ENCODE data around the gene SIAH3. TPM values are rescaled to one million over a fixed set of nuclear protein-coding genes. Genes with fewer than 3 reads are reported as not detected.

The SIAH3 gene
- total RNA-seq, 1 experiment from 2014 or later = not detected

GRCh38 chr13:45732916-45733315 lies 118.6 kb downstream of the SIAH3 start:
- Histone ChIP-seq H4K20me1 (ENCODE audit: low read length) (no peaks in the 10 kb centered on the region), H3K4me3 (ENCODE audit: low read length) (no peak overlapping the region), H3K27ac (ENCODE audit: low read length) (no peak overlapping the region), H2AFZ (ENCODE audit: low read length) (no peak overlapping the region), H3F3A (ENCODE audit: low read length, unreplicated experiment) (no peaks in the 10 kb centered on the region), H3K9ac (ENCODE audit: low read length) (no peak overlapping the region), H3K27me3 (ENCODE audit: low read length) (0 out of 2 replicates have a peak, but pooled peaks cover 9% of the 10 kb centered on the region), H3K9me3 (ENCODE audit: low read length) (no peaks in the 10 kb centered on the region), H3K4me2 (ENCODE audit: low read length) (no peak overlapping the region), H3K4me1 (ENCODE audit: insufficient read depth, low read length) (no peaks in the 10 kb centered on the region), H3K36me3 (ENCODE audit: low read depth, low read length) (no peaks in the 10 kb centered on the region), H3K9me2 (replicated peaks; ENCODE audit: low read length) (no peaks in the 10 kb centered on the region), H3K79me2 (ENCODE audit: low read length) (no peaks in the 10 kb centered on the region)
- BruUV-seq (replicated peaks) = no TSS peak
- no peak for TF ChIP-seq EZH2phosphoT487 (IDR thresholded peaks at IDR 0.05; ENCODE audit: borderline replicate concordance, low read length)
- no peak for TF ChIP-seq CTCF (conservative IDR thresholded peaks at IDR 0.05; ENCODE audit: low read depth, low read length)
- TF ChIP-seq EZH2 (IDR thresholded peaks at IDR 0.05; ENCODE audit: low read length, unreplicated experiment) = no peak
- intact Hi-C loops (cut with micrococcal nuclease) = no loop called here
- ChIA-PET POLR2A (ENCODE audit: unreplicated experiment) (no interaction called here), CTCF (no interaction called here)
- DNase-seq = no peak
- no peak for ATAC-seq

- no peaks in the 10 kb centered on the region for H3K36me3 ChIP-seq (ENCODE audit: low read depth, low read length)
- H3K4me3 ChIP-seq (ENCODE audit: low read length) = no peak overlapping the region
- no peaks in the 10 kb centered on the region for H3K79me2 ChIP-seq (ENCODE audit: low read length)
- CTCF ChIA-PET = no interaction called here
- 0 out of 2 replicates have a peak, but pooled peaks cover 9% of the 10 kb centered on the region for H3K27me3 ChIP-seq (ENCODE audit: low read length)
- H3F3A ChIP-seq (ENCODE audit: low read length, unreplicated experiment) = no peaks in the 10 kb centered on the region
- POLR2A ChIA-PET (ENCODE audit: unreplicated experiment) = no interaction called here
- TF ChIP-seq EZH2 (IDR thresholded peaks at IDR 0.05; ENCODE audit: low read length, unreplicated experiment) (no peak), EZH2phosphoT487 (IDR thresholded peaks at IDR 0.05; ENCODE audit: borderline replicate concordance, low read length) (no peak), CTCF (conservative IDR thresholded peaks at IDR 0.05; ENCODE audit: low read depth, low read length) (no peak)
- H3K9me3 ChIP-seq (ENCODE audit: low read length) = no peaks in the 10 kb centered on the region
- no peak overlapping the region for H2AFZ ChIP-seq (ENCODE audit: low read length)
- no peaks in the 10 kb centered on the region for H3K9me2 ChIP-seq (replicated peaks; ENCODE audit: low read length)
- H3K4me2 ChIP-seq (ENCODE audit: low read length) = no peak overlapping the region
- DNase-seq (no peak), ATAC-seq (no peak)
- no peak overlapping the region for H3K9ac ChIP-seq (ENCODE audit: low read length)
- BruUV-seq (replicated peaks) = no TSS peak
- no peaks in the 10 kb centered on the region for H4K20me1 ChIP-seq (ENCODE audit: low read length)
- H3K4me1 ChIP-seq (ENCODE audit: insufficient read depth, low read length) = no peaks in the 10 kb centered on the region
- intact Hi-C loops (cut with micrococcal nuclease) = no loop called here
- H3K27ac ChIP-seq (ENCODE audit: low read length) = no peak overlapping the region
These were observed 120.1 kb downstream of the SIAH3 start for GRCh38 chr13:45731455-45731854.

- Histone ChIP-seq H3K4me1 (ENCODE audit: insufficient read depth, low read length) (no peaks in the 10 kb centered on the region), H3K79me2 (ENCODE audit: low read length) (no peaks in the 10 kb centered on the region), H4K20me1 (ENCODE audit: low read length) (no peaks in the 10 kb centered on the region), H3K36me3 (ENCODE audit: low read depth, low read length) (no peaks in the 10 kb centered on the region), H3K27me3 (ENCODE audit: low read length) (0 out of 2 replicates have a peak, but pooled peaks cover 11% of the 10 kb centered on the region), H3K9me2 (replicated peaks; ENCODE audit: low read length) (no peaks in the 10 kb centered on the region), H3F3A (ENCODE audit: low read length, unreplicated experiment) (no peaks in the 10 kb centered on the region), H3K27ac (ENCODE audit: low read length) (no peak overlapping the region), H2AFZ (ENCODE audit: low read length) (no peak overlapping the region), H3K9ac (ENCODE audit: low read length) (no peak overlapping the region), H3K4me3 (ENCODE audit: low read length) (no peak overlapping the region), H3K4me2 (ENCODE audit: low read length) (no peak overlapping the region), H3K9me3 (ENCODE audit: low read length) (no peaks in the 10 kb centered on the region)
- ChIA-PET POLR2A (ENCODE audit: unreplicated experiment) (no interaction called here), CTCF (interaction anchor here (0.5 to 0.6 kb wide), 2 partner anchors 151 to 324 kb away, joined by 3 to 4 read pairs; no protein-coding TSS in a partner anchor)
- ATAC-seq (no peak), DNase-seq (peak; percentile 4)
- no TSS peak for BruUV-seq (replicated peaks)
- intact Hi-C loops (cut with micrococcal nuclease) = no loop called here
- TF ChIP-seq CTCF (conservative IDR thresholded peaks at IDR 0.05; ENCODE audit: low read depth, low read length) (peak; percentile 33; the same call in 1 of the 2 replicates), EZH2phosphoT487 (IDR thresholded peaks at IDR 0.05; ENCODE audit: borderline replicate concordance, low read length) (no peak)
These were observed 122.8 kb downstream of the SIAH3 start for GRCh38 chr13:45728759-45729158.

Other genes starting within 250 kb of the SIAH3 start
- gene ERICH6B, start 236.0 kb downstream of the SIAH3 start, total RNA-seq (2014; rRNA removed) = not detected in 2 replicates
- gene CBY2, start 149.4 kb downstream of the SIAH3 start, total RNA-seq (2014; rRNA removed) = not detected in 2 replicates
- gene ZC3H13, start 201.0 kb upstream of the SIAH3 start, total RNA-seq (2014; rRNA removed) = 9.5 and 14.0 TPM in 2 replicates

All from PC-3 (cell line).